Keratinocyte (primary cell): ENCODE results near the gene MAGI3. TPM values are rescaled to one million over a fixed set of nuclear protein-coding genes. Genes with fewer than 3 reads are reported as not detected.
A peak's percentile ranks its signal among the peaks of the same experiment; 100 is the strongest.

ENCODE experiments used
- DNase-seq: peaks from one replicate; pipeline ENCODE4 v3.0.0-alpha.2; 2011; ENCODE audit warnings: low read depth, missing footprints, low spot score
- FAIRE-seq: peaks from 2 replicates; lab custom pipeline; 2011; peaks lifted over from hg19 to GRCh38; lab: Jason Lieb, UNC
- H2AFZ ChIP-seq: 2 replicates; pipeline ENCODE4 v1.6.0; 2012; ENCODE audit warnings: low read length, control low read depth, inconsistent platforms; ENCODE audit not compliant: control insufficient read depth
- H3K27ac ChIP-seq: 2 replicates; pipeline ENCODE4 v1.5.1; 2011; ENCODE audit warnings: low read length; ENCODE audit not compliant: control insufficient read depth, insufficient read depth
- H3K27me3 ChIP-seq: 3 replicates; pipeline ENCODE4 v1.6.0; 2011; ENCODE audit warnings: low read length; ENCODE audit not compliant: control insufficient read depth, insufficient read depth; ENCODE audit errors: extremely low read depth
- H3K36me3 ChIP-seq, 2 experiments: 2 replicates in 1 of 2; 3 replicates in 1 of 2; pipeline ENCODE4 v1.5.1; 2011; ENCODE audit warnings: low read length in 2 of 2, mild to moderate bottlenecking in 1 of 2; ENCODE audit not compliant: control insufficient read depth in 2 of 2, insufficient read depth in 2 of 2; ENCODE audit errors: extremely low read depth in 1 of 2
- H3K4me1 ChIP-seq: 3 replicates; pipeline ENCODE4 v1.5.1; 2011; ENCODE audit warnings: low read length; ENCODE audit not compliant: control insufficient read depth, insufficient read depth; ENCODE audit errors: extremely low read depth
- H3K4me2 ChIP-seq: 3 replicates; pipeline ENCODE4 v1.6.0; 2011; ENCODE audit warnings: low read depth, low read length; ENCODE audit not compliant: control insufficient read depth, insufficient read depth; ENCODE audit errors: extremely low read depth
- H3K4me3 ChIP-seq, 3 experiments: fragments of 200-600 bp in 1 of 3; sonication (generic) in 1 of 3; 2 replicates in 2 of 3; 3 replicates in 1 of 3; pipeline ENCODE4 v1.5.1; 2011 to 2016; ENCODE audit warnings: low read length in 3 of 3, mild to moderate bottlenecking in 3 of 3, control low read depth in 2 of 3, inconsistent platforms in 1 of 3, low read depth in 1 of 3, mixed read lengths in 1 of 3, mixed run types in 1 of 3, moderate library complexity in 1 of 3; ENCODE audit not compliant: control insufficient read depth in 2 of 3, insufficient read depth in 2 of 3; ENCODE audit errors: extremely low read depth in 1 of 3
- H3K79me2 ChIP-seq: 2 replicates; pipeline ENCODE4 v1.6.0; 2012; ENCODE audit warnings: low read length; ENCODE audit not compliant: control insufficient read depth, insufficient read depth
- H3K9ac ChIP-seq: 3 replicates; pipeline ENCODE4 v1.6.0; 2011; ENCODE audit warnings: low read length; ENCODE audit not compliant: control insufficient read depth, insufficient read depth; ENCODE audit errors: extremely low read depth
- H3K9me1 ChIP-seq: 3 replicates; pipeline ENCODE4 v1.6.0; 2011; ENCODE audit warnings: low read length; ENCODE audit not compliant: control insufficient read depth, insufficient read depth; ENCODE audit errors: extremely low read depth
- H3K9me3 ChIP-seq: 2 replicates; pipeline ENCODE4 v1.5.1; 2012; ENCODE audit warnings: low read depth, low read length; ENCODE audit not compliant: control insufficient read depth
- H4K20me1 ChIP-seq: 3 replicates; pipeline ENCODE4 v1.6.0; 2011; ENCODE audit warnings: low read length; ENCODE audit not compliant: control insufficient read depth, insufficient read depth; ENCODE audit errors: extremely low read depth
- CTCF ChIP-seq, 3 experiments: IDR thresholded peaks in 1 of 3; conservative IDR thresholded peaks in 1 of 3; optimal IDR thresholded peaks in 1 of 3; 2 replicates in 2 of 3; 3 replicates in 1 of 3; pipeline versions ENCODE3 to v1.5.1; 2011; ENCODE audit warnings: low read length in 3 of 3, mild to moderate bottlenecking in 3 of 3, moderate library complexity in 2 of 3, control low read depth in 1 of 3, inconsistent platforms in 1 of 3; ENCODE audit not compliant: insufficient read depth in 2 of 3; ENCODE audit errors: extremely low read depth in 1 of 3
- EZH2 ChIP-seq: IDR thresholded peaks from one replicate; pipeline ENCODE4 v1.6.1; 2012; ENCODE audit warnings: inconsistent platforms, mild to moderate bottlenecking, low read length, moderate library complexity
- dilution Hi-C: fragments of 300-500 bp; cut with MboI; formaldehyde crosslinking; loops from one replicate; pipeline ENCODE4 v1.7.0; 2020; ENCODE audit warnings: low sequenced_read_pairs; ENCODE audit not compliant: extremely low pct_ligation_motif_present
- polyA plus RNA-seq, 5 experiments: library from polyadenylated mRNA; depleted of rRNA in 3 of 5; stranded (reverse) in 3 of 5; stranded (forward) in 1 of 5; unstranded in 1 of 5; fragments of >200 nt; gene quantifications; 1 replicate in 1 of 5; 2 replicates in 3 of 5; 3 replicates in 1 of 5; pipeline versions ENCODE4 v1.2.1 to v1.2.3, GENCODE V29; 2011 to 2012; ENCODE audit warnings: missing spikeins in 2 of 5, low read depth in 1 of 5, low replicate concordance in 1 of 5

Gene MAGI3
- polyA plus RNA-seq, 1 donor (not counting 4 experiments of a cell fraction or from before 2014, with no cell fraction given), result 3.2 TPM

DNA sequence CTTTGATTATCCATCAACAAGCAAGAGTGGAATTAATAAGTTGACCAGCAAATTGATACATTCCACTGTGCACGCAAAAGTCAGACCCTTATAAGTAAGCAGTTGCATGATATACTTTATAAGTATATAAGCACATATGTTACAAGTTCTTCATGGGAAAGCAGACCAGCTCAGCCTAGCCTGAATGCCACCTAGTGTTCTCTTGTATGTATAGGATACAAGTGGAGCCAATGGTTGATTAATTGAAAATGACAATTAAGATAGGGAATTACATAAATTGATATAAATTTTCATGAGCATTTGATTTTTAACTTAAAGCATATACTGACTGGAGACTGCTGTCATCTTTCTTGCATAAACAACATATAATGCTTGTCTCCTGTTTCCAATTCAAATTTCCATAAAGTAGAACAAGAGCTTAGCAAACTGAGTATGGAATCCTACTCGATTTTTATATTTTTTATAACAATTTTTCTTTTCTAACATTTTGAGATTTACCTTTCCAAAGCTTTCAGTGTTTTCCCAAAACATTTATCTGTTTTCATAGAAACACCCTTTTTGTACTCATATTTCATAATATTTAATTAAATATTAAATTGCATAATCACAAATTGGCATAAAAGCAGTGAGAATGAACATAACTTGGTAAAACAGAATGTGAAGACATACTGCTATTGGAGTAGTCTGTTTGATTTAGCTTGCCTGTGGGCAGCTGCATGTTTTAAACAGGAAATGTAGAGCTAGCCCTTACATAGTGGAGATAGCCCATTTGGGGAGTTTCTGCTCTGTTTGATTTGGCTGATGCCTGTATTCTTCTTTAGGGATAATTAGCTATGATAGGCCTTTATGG, 62.8 kb downstream of the MAGI3 start:
- H4K20me1 ChIP-seq, result no peaks in the 10 kb centered on the region
- H2AFZ ChIP-seq, result no peak overlapping the region
- H3K9me3 ChIP-seq, result no peaks in the 10 kb centered on the region
- DNase-seq, result no peak
- dilution Hi-C loops, result no loop called here
- no peaks in the 10 kb centered on the region for H3K36me3 ChIP-seq
- no peak overlapping the region for H3K4me3 ChIP-seq
- H3K4me1 ChIP-seq, result peaks cover 18% of the 10 kb centered on the region
- H3K4me2 ChIP-seq, result no peak overlapping the region
- no peak overlapping the region for H3K9ac ChIP-seq
- TF ChIP-seq CTCF (optimal IDR thresholded peaks at IDR 0.05 in 1 of 3, IDR thresholded peaks at IDR 0.05 in 1 of 3, conservative IDR thresholded peaks at IDR 0.05 in 1 of 3; ENCODE audit: extremely low read depth in 1 of 3, insufficient read depth in 2 of 3, low read length in 3 of 3), result peak in 2 of 3 experiments; percentile 56 to 66
- TF ChIP-seq EZH2, result no peak
- no peaks in the 10 kb centered on the region for H3K9me1 ChIP-seq
- H3K79me2 ChIP-seq, result peaks cover 2% of the 10 kb centered on the region
- no peak overlapping the region for H3K27ac ChIP-seq
- no peaks in the 10 kb centered on the region for H3K27me3 ChIP-seq
- FAIRE-seq, result no peak

DNA sequence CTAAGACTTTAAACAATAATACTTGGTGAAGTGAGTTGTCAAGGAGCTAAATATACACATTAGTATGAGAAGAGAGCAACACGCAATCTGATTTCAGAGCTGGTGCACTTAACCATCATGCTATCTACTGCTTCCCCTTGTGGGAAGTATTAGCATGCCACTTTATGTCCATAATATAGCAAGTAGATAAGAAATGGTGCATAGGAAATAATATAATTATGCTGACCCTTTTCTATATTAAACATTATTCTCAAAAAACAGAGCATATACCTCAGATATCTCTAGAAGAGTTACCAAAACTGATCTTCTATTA, 63.4 kb downstream of the MAGI3 start:
- FAIRE-seq, result no peak
- Histone ChIP-seq H3K4me3 (no peak overlapping the region), H3K9me3 (no peaks in the 10 kb centered on the region), H2AFZ (no peak overlapping the region), H3K4me1 (peaks cover 18% of the 10 kb centered on the region), H3K36me3 (no peaks in the 10 kb centered on the region), H3K27me3 (no peaks in the 10 kb centered on the region), H3K4me2 (no peak overlapping the region), H4K20me1 (no peaks in the 10 kb centered on the region), H3K27ac (no peak overlapping the region), H3K9ac (no peak overlapping the region), H3K79me2 (peaks cover 2% of the 10 kb centered on the region), H3K9me1 (no peaks in the 10 kb centered on the region)
- TF ChIP-seq EZH2, result no peak
- no peak for TF ChIP-seq CTCF (optimal IDR thresholded peaks at IDR 0.05 in 1 of 3, IDR thresholded peaks at IDR 0.05 in 1 of 3, conservative IDR thresholded peaks at IDR 0.05 in 1 of 3; ENCODE audit: extremely low read depth in 1 of 3, insufficient read depth in 2 of 3, low read length in 3 of 3)
- no peak for DNase-seq
- dilution Hi-C loops, result no loop called here
